ENCODE measurements around the gene ZFAND3. TPM values are rescaled to one million over a fixed set of nuclear protein-coding genes. Genes with fewer than 3 reads are reported as not detected.

Gene ZFAND3
- total and polyA plus RNA-seq, 7 donors, result 48.5 to 166 (median 141) TPM

DNA sequence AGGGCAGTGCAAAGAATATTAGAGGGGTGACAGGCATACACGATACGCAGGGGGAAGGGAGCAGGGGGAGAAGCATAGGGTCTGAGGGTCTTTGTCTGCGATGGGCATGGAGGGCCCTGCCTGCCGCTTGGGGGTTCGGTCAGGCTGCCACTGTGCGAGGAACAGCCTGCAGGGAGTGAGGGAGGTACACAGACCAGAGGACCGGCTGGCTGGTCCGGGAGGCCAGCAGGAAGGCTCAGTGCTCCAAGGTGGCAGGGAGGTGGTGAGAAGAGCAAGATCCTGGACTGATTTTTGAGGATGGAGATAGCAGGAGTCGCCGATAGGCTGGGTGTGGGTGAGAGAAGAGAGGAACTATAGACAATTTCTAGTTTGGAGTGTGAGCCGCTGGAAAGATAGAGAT is 338.4 kb downstream of the ZFAND3 start:
- 91 to 92% (median 92%) methylated on average over 11 of the region's 11 CpGs for WGBS, 3 donors
- Histone ChIP-seq H3K27me3 (ENCODE audit: insufficient read depth in 3 of 3, low read length in 2 of 3) (no peaks in the 10 kb centered on the region), H3K9me3 (no peaks in the 10 kb centered on the region), H3K36me3 (ENCODE audit: insufficient read depth in 1 of 2, low read depth in 1 of 2) (peaks cover 0 to 3% of the 10 kb centered on the region in 2 donors), H3K4me3 (no peak overlapping the region), H3K4me1 (no peaks in the 10 kb centered on the region), H3K27ac (no peak overlapping the region)
- DNase-seq (no peak), ATAC-seq (peak in 1 of 4 donors; percentile 3)
- TF ChIP-seq, protein P1, sequence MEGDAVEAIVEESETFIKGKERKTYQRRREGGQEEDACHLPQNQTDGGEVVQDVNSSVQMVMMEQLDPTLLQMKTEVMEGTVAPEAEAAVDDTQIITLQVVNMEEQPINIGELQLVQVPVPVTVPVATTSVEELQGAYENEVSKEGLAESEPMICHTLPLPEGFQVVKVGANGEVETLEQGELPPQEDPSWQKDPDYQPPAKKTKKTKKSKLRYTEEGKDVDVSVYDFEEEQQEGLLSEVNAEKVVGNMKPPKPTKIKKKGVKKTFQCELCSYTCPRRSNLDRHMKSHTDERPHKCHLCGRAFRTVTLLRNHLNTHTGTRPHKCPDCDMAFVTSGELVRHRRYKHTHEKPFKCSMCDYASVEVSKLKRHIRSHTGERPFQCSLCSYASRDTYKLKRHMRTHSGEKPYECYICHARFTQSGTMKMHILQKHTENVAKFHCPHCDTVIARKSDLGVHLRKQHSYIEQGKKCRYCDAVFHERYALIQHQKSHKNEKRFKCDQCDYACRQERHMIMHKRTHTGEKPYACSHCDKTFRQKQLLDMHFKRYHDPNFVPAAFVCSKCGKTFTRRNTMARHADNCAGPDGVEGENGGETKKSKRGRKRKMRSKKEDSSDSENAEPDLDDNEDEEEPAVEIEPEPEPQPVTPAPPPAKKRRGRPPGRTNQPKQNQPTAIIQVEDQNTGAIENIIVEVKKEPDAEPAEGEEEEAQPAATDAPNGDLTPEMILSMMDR (IDR thresholded peaks at IDR 0.05), result no peak
- intact Hi-C loops (cut with DNase I), result no loop called here

DNA sequence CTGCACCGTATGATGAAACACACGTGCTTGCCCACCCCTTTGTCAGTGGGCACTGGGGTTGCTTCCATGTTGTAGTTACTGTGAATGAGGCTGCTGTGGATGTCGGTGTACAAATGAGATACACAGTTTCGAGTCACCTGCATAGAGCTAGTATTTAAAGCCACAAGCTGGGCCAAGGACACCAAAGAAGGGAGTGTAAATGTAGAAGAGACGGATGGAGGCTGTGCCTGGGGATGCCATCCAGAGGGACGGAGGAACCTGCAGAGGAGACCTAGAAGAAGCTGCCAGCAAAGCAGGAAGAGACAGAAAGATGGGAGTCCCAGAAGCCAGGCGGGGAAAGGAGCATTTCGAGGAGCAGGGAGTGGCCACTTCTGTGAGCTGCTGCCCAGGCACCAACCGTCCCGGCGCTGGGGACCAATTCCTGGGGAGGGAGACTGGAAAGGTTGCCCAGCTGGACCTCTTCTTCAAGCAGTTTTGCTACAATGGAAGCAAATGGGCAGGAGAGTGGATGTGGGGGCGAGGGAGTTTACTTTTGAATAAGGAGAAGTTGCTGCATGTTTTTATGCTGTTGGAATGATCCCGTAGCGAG is 339.3 kb downstream of the ZFAND3 start:
- TF ChIP-seq, protein P1 (IDR thresholded peaks at IDR 0.05), result no peak
- intact Hi-C loops (cut with DNase I), result no loop called here
- Histone ChIP-seq H3K4me3 (no peak overlapping the region), H3K36me3 (ENCODE audit: insufficient read depth in 1 of 2, low read depth in 1 of 2) (peaks cover 0 to 3% of the 10 kb centered on the region in 2 donors), H3K4me1 (no peaks in the 10 kb centered on the region), H3K27ac (no peak overlapping the region), H3K9me3 (no peaks in the 10 kb centered on the region), H3K27me3 (ENCODE audit: insufficient read depth in 3 of 3, low read length in 2 of 3) (no peaks in the 10 kb centered on the region)
- DNase-seq (no peak), ATAC-seq (no peak)
- 86 to 94% (median 87%) methylated on average over 14 of the region's 14 CpGs for WGBS, 3 donors

DNA sequence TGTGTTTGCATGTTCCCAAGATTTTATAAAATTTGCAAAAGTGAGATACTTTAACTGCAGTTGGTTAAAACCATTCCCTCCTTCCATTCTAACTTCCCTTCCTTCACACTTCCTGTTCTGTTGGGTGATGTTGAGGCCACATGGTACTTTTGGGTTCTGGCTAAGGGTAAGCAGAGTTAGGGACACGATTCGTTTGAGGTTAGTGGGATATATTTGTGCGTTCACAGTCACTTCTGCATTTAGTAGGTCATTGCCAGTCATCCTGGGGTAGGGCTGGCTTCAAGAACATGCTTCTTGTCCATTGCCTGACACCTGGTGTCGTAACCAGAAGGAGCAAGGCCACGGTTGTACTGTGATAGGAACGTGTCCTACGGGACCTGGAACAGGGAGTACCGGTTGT is 340.1 kb downstream of the ZFAND3 start:
- no peak overlapping the region for H3K4me3 ChIP-seq
- no peak for ATAC-seq
- H3K27me3 ChIP-seq (ENCODE audit: insufficient read depth in 3 of 3, low read length in 2 of 3), result no peaks in the 10 kb centered on the region
- no peaks in the 10 kb centered on the region for H3K9me3 ChIP-seq
- H3K36me3 ChIP-seq (ENCODE audit: insufficient read depth in 1 of 2, low read depth in 1 of 2), result peaks cover 0 to 3% of the 10 kb centered on the region in 2 donors
- TF ChIP-seq, protein P1 (IDR thresholded peaks at IDR 0.05), result no peak
- WGBS, 3 donors, result 83 to 90% (median 87%) methylated on average over 8 of the region's 8 CpGs
- intact Hi-C loops (cut with DNase I), result no loop called here
- no peak for DNase-seq
- no peaks in the 10 kb centered on the region for H3K4me1 ChIP-seq
- no peak overlapping the region for H3K27ac ChIP-seq

DNA sequence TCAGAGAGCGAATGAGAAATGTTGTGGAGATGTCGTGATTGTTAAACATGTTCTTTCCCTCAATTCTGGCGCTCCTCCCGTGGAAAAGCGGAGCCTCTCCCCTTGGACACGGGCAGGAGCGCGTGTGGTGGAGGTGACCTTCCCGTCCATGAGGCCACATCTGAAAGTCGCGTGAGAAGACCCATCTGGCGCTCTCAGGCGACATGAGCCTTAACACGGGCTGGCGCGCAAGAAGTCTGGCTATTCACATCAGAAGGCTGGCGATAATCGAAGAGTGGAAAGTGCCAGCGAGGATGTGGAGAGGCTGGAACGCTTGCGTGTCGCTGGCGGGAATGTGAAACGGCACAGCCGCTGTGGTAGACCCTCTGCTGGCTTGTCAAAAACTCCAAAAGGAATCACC is 341.3 kb downstream of the ZFAND3 start:
- Histone ChIP-seq H3K36me3 (ENCODE audit: insufficient read depth in 1 of 2, low read depth in 1 of 2) (peaks cover 0 to 3% of the 10 kb centered on the region in 2 donors), H3K4me1 (no peaks in the 10 kb centered on the region), H3K4me3 (no peak overlapping the region), H3K27ac (no peak overlapping the region), H3K9me3 (no peaks in the 10 kb centered on the region), H3K27me3 (ENCODE audit: insufficient read depth in 3 of 3, low read length in 2 of 3) (no peaks in the 10 kb centered on the region)
- DNase-seq (peak in 1 of 2 donors; percentile 47), ATAC-seq (no peak)
- intact Hi-C loops (cut with DNase I), result no loop called here
- TF ChIP-seq, protein P1 (IDR thresholded peaks at IDR 0.05), result no peak
- WGBS, 3 donors, result 96 to 98% (median 97%) methylated on average over 25 of the region's 25 CpGs

DNA sequence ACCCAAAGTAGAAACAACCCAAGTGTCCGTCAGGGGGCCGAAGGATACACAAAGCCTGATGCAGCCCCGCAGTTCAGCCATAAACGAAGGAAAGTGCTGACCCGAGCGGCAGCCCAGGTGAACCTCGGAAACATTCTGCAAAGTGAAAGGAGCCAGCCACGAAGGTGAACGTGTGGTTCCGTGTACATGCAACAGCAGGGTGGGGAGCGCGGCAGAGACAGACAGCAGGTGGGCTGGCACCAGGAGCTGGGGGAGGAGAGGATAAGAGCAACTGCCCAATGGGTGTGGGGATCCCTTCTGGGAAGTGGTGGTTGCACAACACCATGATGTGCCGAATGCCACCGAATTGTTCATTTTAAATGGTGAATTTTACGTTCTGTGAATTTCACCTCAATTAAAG is 341.8 kb downstream of the ZFAND3 start:
- Histone ChIP-seq H3K4me1 (no peaks in the 10 kb centered on the region), H3K27ac (no peak overlapping the region), H3K27me3 (ENCODE audit: insufficient read depth in 3 of 3, low read length in 2 of 3) (no peaks in the 10 kb centered on the region), H3K9me3 (no peaks in the 10 kb centered on the region), H3K4me3 (no peak overlapping the region), H3K36me3 (ENCODE audit: insufficient read depth in 1 of 2, low read depth in 1 of 2) (peaks cover 0 to 3% of the 10 kb centered on the region in 2 donors)
- TF ChIP-seq, protein P1 (IDR thresholded peaks at IDR 0.05), result no peak
- intact Hi-C loops (cut with DNase I), result no loop called here
- ATAC-seq (no peak), DNase-seq (no peak)
- 91 to 97% (median 94%) methylated on average over 15 of the region's 15 CpGs for WGBS, 3 donors
